ENCODE results near the gene AGR2.

AGR2 gene

GRCh38 chr7:16745645-16746044 lies 59.2 kb downstream of the AGR2 start:
- H3K36me3 ChIP-seq (ENCODE audit: control insufficient read depth, insufficient read depth, low read length): no peaks in the 10 kb centered on the region
- peaks cover 6% of the 10 kb centered on the region for H3K4me1 ChIP-seq (ENCODE audit: control insufficient read depth, insufficient read depth, low read length)
- no peaks in the 10 kb centered on the region for H3K9me3 ChIP-seq (ENCODE audit: control insufficient read depth, low read length)
- H3K4me3 ChIP-seq (ENCODE audit: low read length): no peak overlapping the region
- H3K27me3 ChIP-seq (ENCODE audit: control insufficient read depth, insufficient read depth, low read length): no peaks in the 10 kb centered on the region
- no peak overlapping the region for H3K9ac ChIP-seq (ENCODE audit: low read length)

DNA sequence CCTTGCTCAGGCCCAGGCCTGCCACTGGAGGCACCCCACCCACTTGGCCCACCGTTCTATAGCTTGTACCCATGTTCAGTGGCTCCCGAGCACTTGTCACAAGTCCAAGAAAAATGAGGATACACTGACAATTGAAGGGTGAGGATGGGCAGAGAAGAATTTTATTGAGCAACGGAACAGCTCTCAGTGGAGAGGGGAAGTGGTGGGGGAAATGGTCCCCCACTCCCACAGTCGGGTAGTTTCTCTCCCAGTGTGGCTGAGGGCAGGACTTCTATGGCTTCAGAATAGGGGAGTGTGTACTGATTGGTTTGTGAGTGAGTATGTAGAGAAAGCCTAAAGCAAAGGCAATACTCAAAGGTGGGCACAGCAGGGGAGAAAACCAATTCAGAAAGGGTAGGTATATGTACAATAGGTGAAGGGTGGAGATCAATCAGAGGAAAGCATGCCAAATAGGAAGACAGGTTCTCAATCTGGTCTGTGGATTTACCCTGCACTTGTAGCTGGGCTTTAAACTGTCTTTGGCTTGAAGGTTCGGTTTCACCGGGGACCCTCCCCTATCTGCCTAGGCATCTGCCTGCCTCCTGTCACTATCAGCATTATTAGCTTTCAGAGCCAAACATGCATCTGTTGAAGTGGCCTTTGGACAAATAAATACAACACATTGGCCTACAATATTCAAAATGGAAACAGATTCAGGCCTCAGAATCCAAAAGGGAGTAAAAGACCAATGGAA lies 60.1 kb downstream of the AGR2 start:
- H3K36me3 ChIP-seq (ENCODE audit: control insufficient read depth, insufficient read depth, low read length): no peaks in the 10 kb centered on the region
- no peaks in the 10 kb centered on the region for H3K27me3 ChIP-seq (ENCODE audit: control insufficient read depth, insufficient read depth, low read length)
- H3K4me1 ChIP-seq (ENCODE audit: control insufficient read depth, insufficient read depth, low read length): peaks cover 6% of the 10 kb centered on the region
- H3K9ac ChIP-seq (ENCODE audit: low read length): no peak overlapping the region
- no peaks in the 10 kb centered on the region for H3K9me3 ChIP-seq (ENCODE audit: control insufficient read depth, low read length)
- H3K4me3 ChIP-seq (ENCODE audit: low read length): no peak overlapping the region

GRCh38 chr7:16743236-16743635 lies 61.6 kb downstream of the AGR2 start:
- no peaks in the 10 kb centered on the region for H3K27me3 ChIP-seq (ENCODE audit: control insufficient read depth, insufficient read depth, low read length)
- H3K9me3 ChIP-seq (ENCODE audit: control insufficient read depth, low read length): no peaks in the 10 kb centered on the region
- no peaks in the 10 kb centered on the region for H3K36me3 ChIP-seq (ENCODE audit: control insufficient read depth, insufficient read depth, low read length)
- H3K4me3 ChIP-seq (ENCODE audit: low read length): no peak overlapping the region
- H3K4me1 ChIP-seq (ENCODE audit: control insufficient read depth, insufficient read depth, low read length): peaks cover 6% of the 10 kb centered on the region
- H3K9ac ChIP-seq (ENCODE audit: low read length): no peak overlapping the region

GRCh38 chr7:16742547-16742946 lies 62.3 kb downstream of the AGR2 start:
- H3K4me1 ChIP-seq (ENCODE audit: control insufficient read depth, insufficient read depth, low read length): peaks cover 6% of the 10 kb centered on the region
- no peaks in the 10 kb centered on the region for H3K9me3 ChIP-seq (ENCODE audit: control insufficient read depth, low read length)
- H3K36me3 ChIP-seq (ENCODE audit: control insufficient read depth, insufficient read depth, low read length): no peaks in the 10 kb centered on the region
- H3K27me3 ChIP-seq (ENCODE audit: control insufficient read depth, insufficient read depth, low read length): no peaks in the 10 kb centered on the region
- no peak overlapping the region for H3K4me3 ChIP-seq (ENCODE audit: low read length)
- no peak overlapping the region for H3K9ac ChIP-seq (ENCODE audit: low read length)

All from mucosa of stomach (tissue), 1 donor.